DMS114 treated with DMSO at 0.1 percent for 48 hours (cell line): ENCODE data around the gene NIM1K.
"Not testable (repeated sequence)": the region's sequence is repeated elsewhere in the genome, so short reads cannot be mapped to it uniquely, and the experiment has no call there.

Source experiments
- DNase-seq: peaks from one replicate; lab custom pipeline; 2025; ENCODE audit not compliant: unreplicated experiment; lab: John Stamatoyannopoulos, UW

Gene NIM1K

GRCh38 chr5:43227655-43228054 lies 35.6 kb downstream of the NIM1K start:
- DNase-seq = no peak

GRCh38 chr5:43230707-43231106 lies 38.7 kb downstream of the NIM1K start:
- DNase-seq = no peak

GRCh38 chr5:43231977-43232376 lies 40.0 kb downstream of the NIM1K start:
- no peak for DNase-seq

- no peak for DNase-seq
Observed at GRCh38 chr5:43232943-43233833, 41.2 kb downstream of the NIM1K start.

GRCh38 chr5:43233946-43234345 lies 41.9 kb downstream of the NIM1K start:
- DNase-seq = no peak

- DNase-seq = no peak
Observed at GRCh38 chr5:43236653-43237355, 44.8 kb downstream of the NIM1K start.

GRCh38 chr5:43242196-43242595 lies 50.2 kb downstream of the NIM1K start:
- DNase-seq = no peak

- no peak for DNase-seq
Observed at GRCh38 chr5:43243270-43243669, 51.2 kb downstream of the NIM1K start.

- DNase-seq = no peak
Observed at GRCh38 chr5:43244823-43245565, 53.0 kb downstream of the NIM1K start.

- no peak for DNase-seq
Observed at GRCh38 chr5:43245724-43246385, 53.8 kb downstream of the NIM1K start.

GRCh38 chr5:43251754-43252153 lies 59.7 kb downstream of the NIM1K start:
- no peak for DNase-seq

- DNase-seq = no peak
Observed at GRCh38 chr5:43255704-43256103, 63.7 kb downstream of the NIM1K start.

- DNase-seq = no peak
Observed at GRCh38 chr5:43256261-43256966, 64.4 kb downstream of the NIM1K start.

GRCh38 chr5:43258116-43258515 lies 66.1 kb downstream of the NIM1K start:
- DNase-seq = no peak

- not testable (repeated sequence) for DNase-seq
Observed at GRCh38 chr5:43262269-43262668, 70.2 kb downstream of the NIM1K start.

- DNase-seq = no peak
Observed at GRCh38 chr5:43268188-43268820, 76.3 kb downstream of the NIM1K start.

GRCh38 chr5:43270645-43271044 lies 78.6 kb downstream of the NIM1K start:
- DNase-seq = no peak

- DNase-seq = no peak
Observed at GRCh38 chr5:43273552-43273951, 81.5 kb downstream of the NIM1K start.

- no peak for DNase-seq
Observed at GRCh38 chr5:43274435-43275114, 82.5 kb downstream of the NIM1K start.
